ENCODE measurements around the gene TALDO1. TPM values are rescaled to one million over a fixed set of nuclear protein-coding genes. Genes with fewer than 3 reads are reported as not detected.

The TALDO1 gene
- total and polyA plus RNA-seq, 2 of the 8 experiments (the other 6 are each of a cell fraction or from before 2014, with no cell fraction given), result 265 to 308 TPM

- Histone ChIP-seq H3K79me1 (ENCODE audit: low read depth, low read length) (peaks cover 3% of the 10 kb centered on the region; the same call in 1 of the 2 replicates), H3K79me2 (ENCODE audit: control insufficient read depth in 1 of 2, insufficient read depth in 2 of 2, low read length in 2 of 2) (peaks cover 1 to 25% of the 10 kb centered on the region in 2 experiments; a peak in 3 of 4 replicates), H2AFZ (ENCODE audit: low read length) (no peak overlapping the region), H2BK15ac (ENCODE audit: low read length) (no peak overlapping the region), H3K4ac (replicated peaks; ENCODE audit: insufficient read length, low read depth, low read length) (no peak overlapping the region), H3K27ac (ENCODE audit: low read depth, low read length) (no peak overlapping the region), H3K4me1 (replicated peaks in 1 of 4; ENCODE audit: control insufficient read depth in 3 of 4, insufficient read depth in 4 of 4, low read length in 3 of 4) (peaks cover 0 to 4% (median 0%) of the 10 kb centered on the region in 4 experiments; a peak in 3 of 7 replicates), H4K5ac (ENCODE audit: insufficient read length, low read depth, low read length) (no peak overlapping the region), H3K36me3 (ENCODE audit: control insufficient read depth in 2 of 4, insufficient read depth in 4 of 4, low read length in 3 of 4) (peaks cover 8 to 29% (median 23%) of the 10 kb centered on the region in 4 experiments; a peak in 7 of 8 replicates), H3K4me3 (ENCODE audit: extremely low read depth in 1 of 4, insufficient read depth in 2 of 4, low read depth in 3 of 4, low read length in 4 of 4) (no peak overlapping the region), H2BK5ac (ENCODE audit: low read depth, low read length) (no peak overlapping the region), H4K91ac (replicated peaks; ENCODE audit: insufficient read length, low read length) (no peak overlapping the region), H2BK20ac (ENCODE audit: low read length) (no peak overlapping the region), H3K18ac (ENCODE audit: extremely low read depth, low read length) (no peak overlapping the region), H3K23ac (ENCODE audit: insufficient read length) (no peak overlapping the region), H3K27me3 (replicated peaks in 1 of 4; ENCODE audit: control insufficient read depth in 3 of 4, extremely low read depth in 1 of 4, insufficient read depth in 3 of 4, low read length in 3 of 4) (no peaks in the 10 kb centered on the region), H3K9me3 (ENCODE audit: insufficient read depth in 2 of 2, low read depth in 1 of 2, low read length in 1 of 2) (no peaks in the 10 kb centered on the region), H3K23me2 (ENCODE audit: low read depth, low read length) (no peaks in the 10 kb centered on the region), H3K56ac (replicated peaks; ENCODE audit: insufficient read length, low read depth, low read length) (no peak overlapping the region), H2BK12ac (ENCODE audit: low read depth, low read length) (no peak overlapping the region), H3K9ac (replicated peaks in 1 of 4; ENCODE audit: extremely low read depth in 1 of 4, low read depth in 3 of 4, low read length in 3 of 4) (no peak overlapping the region), H2AK5ac (ENCODE audit: low read depth, low read length) (no peak overlapping the region), H4K20me1 (replicated peaks in 1 of 2; ENCODE audit: control insufficient read depth in 1 of 2, insufficient read depth in 2 of 2, low read length in 2 of 2) (peaks cover 12 to 33% of the 10 kb centered on the region in 2 experiments), H3K14ac (ENCODE audit: insufficient read length) (no peak overlapping the region), H4K8ac (ENCODE audit: extremely low read depth, insufficient read depth, low read length) (no peak overlapping the region), H3K4me2 (ENCODE audit: insufficient read depth in 1 of 2, low read depth in 2 of 2, low read length in 2 of 2) (no peak overlapping the region), H2BK120ac (replicated peaks; ENCODE audit: low read depth, low read length) (no peak overlapping the region)
- POLR2A ChIA-PET (ENCODE audit: partially characterized antibody), result interaction anchor here (1.2 to 35.3 kb wide), 5 partner anchors 13 to 45 kb away, joined by 3 to 636 read pairs (median 4); partner anchors contain the start of gene TALDO1
- DNase-seq (ENCODE audit: low read depth in 1 of 2, low spot score in 2 of 2) (no peak), FAIRE-seq (no peak)
- WGBS, 2 experiments (ENCODE audit: extremely low coverage in 1 of 2, insufficient coverage in 1 of 2, insufficient read length in 1 of 2, insufficient replicate concordance in 2 of 2, low coverage in 1 of 2, low lambda C conversion rate in 2 of 2, missing lambda C conversion rate in 1 of 2), result 91% methylated on average over 23 of the region's 23 CpGs; no CpG with 5 or more reads in 1 of the 2 experiments
- no peak for TF ChIP-seq CHD1 (IDR thresholded peaks at IDR 0.05; ENCODE audit: low read depth, low read length)
- TF ChIP-seq HDAC2 (IDR thresholded peaks at IDR 0.05; ENCODE audit: borderline replicate concordance in 1 of 2, low read depth in 2 of 2, low read length in 2 of 2), result no peak
- TF ChIP-seq RBBP5 (IDR thresholded peaks at IDR 0.05; ENCODE audit: borderline replicate concordance, low read depth, low read length), result no peak
- TF ChIP-seq RFX5 (IDR thresholded peaks at IDR 0.05; ENCODE audit: borderline replicate concordance, low read depth, low read length), result no peak
- no peak for TF ChIP-seq PHF8 (conservative IDR thresholded peaks at IDR 0.05; ENCODE audit: low read depth, low read length)
- TF ChIP-seq, protein P1, sequence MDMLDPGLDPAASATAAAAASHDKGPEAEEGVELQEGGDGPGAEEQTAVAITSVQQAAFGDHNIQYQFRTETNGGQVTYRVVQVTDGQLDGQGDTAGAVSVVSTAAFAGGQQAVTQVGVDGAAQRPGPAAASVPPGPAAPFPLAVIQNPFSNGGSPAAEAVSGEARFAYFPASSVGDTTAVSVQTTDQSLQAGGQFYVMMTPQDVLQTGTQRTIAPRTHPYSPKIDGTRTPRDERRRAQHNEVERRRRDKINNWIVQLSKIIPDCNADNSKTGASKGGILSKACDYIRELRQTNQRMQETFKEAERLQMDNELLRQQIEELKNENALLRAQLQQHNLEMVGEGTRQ (IDR thresholded peaks at IDR 0.05; ENCODE audit: low read length), result no peak
- TF ChIP-seq, protein P2, sequence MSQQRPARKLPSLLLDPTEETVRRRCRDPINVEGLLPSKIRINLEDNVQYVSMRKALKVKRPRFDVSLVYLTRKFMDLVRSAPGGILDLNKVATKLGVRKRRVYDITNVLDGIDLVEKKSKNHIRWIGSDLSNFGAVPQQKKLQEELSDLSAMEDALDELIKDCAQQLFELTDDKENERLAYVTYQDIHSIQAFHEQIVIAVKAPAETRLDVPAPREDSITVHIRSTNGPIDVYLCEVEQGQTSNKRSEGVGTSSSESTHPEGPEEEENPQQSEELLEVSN (IDR thresholded peaks at IDR 0.05), result no peak
- CTCF ChIA-PET (ENCODE audit: partially characterized antibody), result interaction anchor here (1.3 to 2.6 kb wide), 5 partner anchors 12 to 44 kb away, joined by 3 to 7 read pairs (median 5); no protein-coding TSS in a partner anchor
These were observed 22.8 kb downstream of the TALDO1 start for GRCh38 chr11:769887-770641.

Data from H1 (cell line).